Kidney (tissue), 14 donors: ENCODE measurements around the gene MEIKIN. TPM values are rescaled to one million over a fixed set of nuclear protein-coding genes. Genes with fewer than 3 reads are reported as not detected.

ENCODE experiments used
- DNase-seq, 5 donors: peaks; one replicate each; pipeline ENCODE4 v3.0.0-alpha.2; 2013 to 2020
- FAIRE-seq: peaks from 2 replicates; lab custom pipeline; 2012; peaks lifted over from hg19 to GRCh38; lab: Jason Lieb, UNC
- H3K27ac ChIP-seq, 2 donors: one replicate each; pipeline ENCODE4 v1.7.0; 2013; ENCODE audit warnings: low read depth in 2 of 2, low read length in 2 of 2, inconsistent platforms in 1 of 2
- H3K27me3 ChIP-seq: one replicate; pipeline ENCODE4 v1.7.1; 2013; ENCODE audit warnings: low read length, inconsistent platforms; ENCODE audit not compliant: control insufficient read depth, insufficient read depth
- H3K36me3 ChIP-seq, 3 donors: one replicate each; pipeline versions ENCODE4 v1.7.0 to v1.7.1; 2013; ENCODE audit warnings: low read length in 3 of 3, control low read depth in 1 of 3, inconsistent platforms in 1 of 3; ENCODE audit not compliant: insufficient read depth in 3 of 3, control insufficient read depth in 2 of 3
- H3K4me1 ChIP-seq, 3 donors: one replicate each; pipeline versions ENCODE4 v1.7.0 to v1.7.1; 2013; ENCODE audit warnings: low read length in 3 of 3, inconsistent platforms in 1 of 3, low read depth in 1 of 3; ENCODE audit not compliant: control insufficient read depth in 2 of 3, insufficient read depth in 2 of 3
- H3K4me3 ChIP-seq, 3 donors: one replicate each; pipeline versions ENCODE4 v1.7.0 to v1.8.1; 2013; ENCODE audit warnings: low read length in 3 of 3, control low read depth in 1 of 3, inconsistent platforms in 1 of 3
- H3K9ac ChIP-seq, 3 donors: one replicate each; pipeline versions ENCODE4 v1.7.0 to v1.7.1; 2013; ENCODE audit warnings: low read length in 3 of 3, control low read depth in 1 of 3, inconsistent platforms in 1 of 3
- H3K9me3 ChIP-seq, 3 donors: one replicate each; pipeline versions ENCODE4 v1.7.0 to v1.7.1; 2013; ENCODE audit warnings: low read length in 3 of 3, control low read depth in 1 of 3, inconsistent platforms in 1 of 3; ENCODE audit not compliant: control insufficient read depth in 2 of 3, insufficient read depth in 1 of 3
- CTCF ChIP-seq: IDR thresholded peaks from 3 replicates; pipeline ENCODE4 v1.5.1; 2012; ENCODE audit warnings: mild to moderate bottlenecking, moderate library complexity, borderline replicate concordance; ENCODE audit not compliant: insufficient read depth; ENCODE audit errors: extremely low read depth
- intact Hi-C: fragments of 100-400 bp; cut with DNase I; formaldehyde crosslinking; loops from one replicate; pipeline ENCODE4 v1.11.1; 2022
- polyA plus RNA-seq: library from polyadenylated mRNA; stranded (reverse); fragments of 350-450 nt; fragmentation: Illumina TruSeq; extraction: RNeasy Lipid Tissue Mini Kit (QIAGEN cat#74804); gene quantifications from one replicate; pipeline ENCODE4 v1.2.3, GENCODE V29; 2014; ENCODE audit warnings: low read depth, low replicate concordance; ENCODE audit not compliant: insufficient read depth
- total RNA-seq: library from RNA; stranded (reverse); fragmentation: NEBNext Ultra II Directional; extraction: Animal tissue kit (Norgen Biotek cat#: 25700); gene quantifications from one replicate; pipeline ENCODE4 v1.2.1, GENCODE V29; 2021
- donor health status: control.
- donor health status: control.
- donor health status: control.
- donor health status: control.
- donor health status: control.
- donor health status: DM: yes; HTN: yes; CAD: no.
- donor health status: Normal renal cell carcinoma (clear cell type).

The MEIKIN gene
- total and polyA plus RNA-seq, 2 donors from 2014 or later = 0.63 TPM; not detected in 1

DNA sequence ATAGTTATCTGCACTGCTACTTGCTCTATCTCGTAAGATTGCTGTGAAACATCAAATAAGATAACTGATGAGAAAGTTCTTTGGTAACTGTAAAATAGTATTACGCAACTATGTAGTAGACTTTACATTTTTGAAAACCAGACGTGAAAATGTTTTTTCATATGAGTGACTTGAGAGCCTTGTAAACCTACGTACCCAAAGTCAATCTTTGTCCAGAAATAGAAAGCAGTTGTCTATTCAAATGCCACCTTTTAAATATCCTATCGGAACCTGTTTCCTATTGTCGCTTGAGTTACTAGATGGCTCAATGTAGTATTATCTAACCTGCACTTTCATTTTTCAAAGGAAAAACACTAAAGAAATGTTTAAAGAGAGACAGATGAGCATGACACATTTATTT, 150.2 kb downstream of the MEIKIN start:
- FAIRE-seq (no peak), DNase-seq (no peak)
- no peaks in the 10 kb centered on the region for H3K9me3 ChIP-seq
- peak overlapping the region in 2 of 3 donors; percentile 93 to 95 for H3K4me3 ChIP-seq
- H3K4me1 ChIP-seq = peaks cover 0 to 9% (median 3%) of the 10 kb centered on the region in 3 donors
- H3K27ac ChIP-seq = no peak overlapping the region
- no peak for TF ChIP-seq CTCF
- intact Hi-C loops = no loop called here
- H3K27me3 ChIP-seq = no peaks in the 10 kb centered on the region
- H3K9ac ChIP-seq = no peak overlapping the region
- H3K36me3 ChIP-seq = no peaks in the 10 kb centered on the region

GRCh38 chr5:131794586-131794985, 150.9 kb downstream of the MEIKIN start:
- intact Hi-C loops = no loop called here
- DNase-seq = no peak
- TF ChIP-seq CTCF = no peak
- H3K9me3 ChIP-seq = no peaks in the 10 kb centered on the region
- H3K27me3 ChIP-seq = no peaks in the 10 kb centered on the region
- no peak overlapping the region for H3K9ac ChIP-seq
- H3K27ac ChIP-seq = no peak overlapping the region
- peaks cover 0 to 9% (median 3%) of the 10 kb centered on the region in 3 donors for H3K4me1 ChIP-seq
- peak overlapping the region in 1 of 3 donors; percentile 93 for H3K4me3 ChIP-seq
- FAIRE-seq = no peak
- no peaks in the 10 kb centered on the region for H3K36me3 ChIP-seq

GRCh38 chr5:131792896-131793295, 152.6 kb downstream of the MEIKIN start:
- TF ChIP-seq CTCF = no peak
- Histone ChIP-seq H3K9me3 (no peaks in the 10 kb centered on the region), H3K36me3 (no peaks in the 10 kb centered on the region), H3K9ac (no peak overlapping the region), H3K4me3 (no peak overlapping the region), H3K27ac (no peak overlapping the region), H3K4me1 (peaks cover 0 to 7% (median 3%) of the 10 kb centered on the region in 3 donors), H3K27me3 (no peaks in the 10 kb centered on the region)
- no peak for DNase-seq
- intact Hi-C loops = no loop called here
- no peak for FAIRE-seq

GRCh38 chr5:131791866-131792265, 153.6 kb downstream of the MEIKIN start:
- Histone ChIP-seq H3K27me3 (no peaks in the 10 kb centered on the region), H3K4me3 (no peak overlapping the region), H3K27ac (no peak overlapping the region), H3K9ac (no peak overlapping the region), H3K4me1 (peaks cover 0 to 15% (median 3%) of the 10 kb centered on the region in 3 donors), H3K36me3 (no peaks in the 10 kb centered on the region), H3K9me3 (no peaks in the 10 kb centered on the region)
- FAIRE-seq = no peak
- no peak for DNase-seq
- intact Hi-C loops = no loop called here
- TF ChIP-seq CTCF = no peak
